NCI-H2171 treated with DMSO at 0.1 percent for 48 hours (cell line): ENCODE results near the gene PTPN1.

ENCODE experiments used
- DNase-seq: peaks from one replicate; lab custom pipeline; 2025; lab: John Stamatoyannopoulos, UW

PTPN1 gene

DNA sequence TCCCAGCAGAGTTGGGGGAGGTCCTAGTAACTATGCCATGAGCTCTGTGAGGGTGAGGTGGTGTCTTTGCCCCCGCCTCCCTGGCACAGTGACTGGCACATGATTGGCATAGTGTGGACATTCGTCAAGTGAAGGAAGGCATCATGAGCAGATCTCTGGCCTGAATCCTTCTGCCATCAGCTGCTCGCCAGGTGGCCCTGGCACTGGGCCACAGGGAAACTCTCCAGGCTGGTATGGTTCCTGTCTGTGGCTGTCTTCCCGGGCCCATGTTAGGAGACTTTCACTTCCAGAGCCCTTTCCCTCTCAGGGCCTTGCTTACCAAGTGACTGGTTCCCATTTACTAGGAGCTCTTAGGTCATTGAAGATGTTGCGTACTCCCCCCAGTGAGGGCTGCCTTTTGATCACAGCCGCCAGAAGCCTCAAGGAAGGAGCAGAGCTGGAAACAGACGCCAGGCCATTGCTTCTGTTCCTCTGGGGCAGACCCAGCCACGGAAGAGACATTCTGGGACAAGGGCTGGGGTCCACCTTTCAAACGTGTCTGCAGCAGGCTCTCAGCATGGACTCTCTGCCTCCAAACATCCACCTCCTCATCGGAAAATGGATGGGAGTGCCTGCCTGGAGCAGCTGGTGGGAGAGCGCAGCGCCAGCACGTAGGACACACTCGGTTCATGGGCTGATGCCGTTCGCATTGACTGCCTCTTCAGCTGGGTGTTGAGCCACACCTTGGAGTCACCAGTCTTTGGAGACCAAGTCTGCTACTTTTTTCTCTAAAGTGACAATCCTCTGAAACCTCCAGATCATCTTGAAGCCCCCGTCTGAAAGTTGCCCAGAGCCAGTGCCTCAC is 67.2 kb downstream of the PTPN1 start:
- peak; percentile 36 for DNase-seq

DNA sequence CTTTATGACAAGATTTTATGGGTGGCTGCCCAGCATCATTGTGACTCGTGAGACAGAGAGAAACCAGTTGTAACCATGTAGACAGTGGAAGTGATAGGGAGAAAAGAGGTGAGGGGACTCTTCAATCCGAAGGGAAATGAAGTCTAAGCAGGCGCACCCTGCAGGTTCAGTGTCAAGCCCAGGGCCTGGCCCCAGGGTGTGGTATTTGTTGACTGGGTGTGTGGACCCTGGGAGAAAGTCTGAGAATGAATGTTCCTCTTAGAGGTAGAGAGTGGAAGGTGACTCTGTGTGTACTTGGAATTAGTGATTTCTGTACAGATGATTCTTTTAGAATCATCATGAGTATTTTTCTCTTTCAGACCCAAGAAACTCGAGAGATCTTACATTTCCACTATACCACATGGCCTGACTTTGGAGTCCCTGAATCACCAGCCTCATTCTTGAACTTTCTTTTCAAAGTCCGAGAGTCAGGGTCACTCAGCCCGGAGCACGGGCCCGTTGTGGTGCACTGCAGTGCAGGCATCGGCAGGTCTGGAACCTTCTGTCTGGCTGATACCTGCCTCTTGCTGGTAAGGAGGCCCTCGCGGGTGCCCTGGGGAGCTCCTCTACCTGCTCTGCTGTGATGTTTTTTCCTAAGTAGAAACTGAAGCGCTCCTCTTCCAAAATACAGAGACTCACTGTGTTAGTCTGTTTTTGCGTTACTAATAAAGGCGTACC is 68.0 kb downstream of the PTPN1 start:
- no peak for DNase-seq

DNA sequence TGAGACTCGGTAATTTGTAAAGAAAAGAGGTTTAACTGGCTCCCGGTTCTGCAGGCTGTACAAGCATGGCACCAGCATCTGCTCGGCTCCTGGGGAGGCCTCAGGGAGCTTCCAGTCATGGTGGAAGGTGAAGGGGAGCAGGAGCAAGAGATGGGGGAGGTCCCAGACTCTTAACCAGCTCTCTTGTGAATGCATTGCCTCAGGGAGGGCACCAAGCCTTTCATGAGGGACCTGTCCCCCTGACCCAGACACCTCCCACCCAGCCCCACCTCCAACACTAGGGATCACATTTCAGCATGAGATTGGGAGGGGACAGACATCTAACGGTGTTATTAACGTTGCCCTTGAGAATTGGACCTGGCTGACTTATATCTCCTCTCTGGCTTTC is 68.6 kb downstream of the PTPN1 start:
- no peak for DNase-seq

DNA sequence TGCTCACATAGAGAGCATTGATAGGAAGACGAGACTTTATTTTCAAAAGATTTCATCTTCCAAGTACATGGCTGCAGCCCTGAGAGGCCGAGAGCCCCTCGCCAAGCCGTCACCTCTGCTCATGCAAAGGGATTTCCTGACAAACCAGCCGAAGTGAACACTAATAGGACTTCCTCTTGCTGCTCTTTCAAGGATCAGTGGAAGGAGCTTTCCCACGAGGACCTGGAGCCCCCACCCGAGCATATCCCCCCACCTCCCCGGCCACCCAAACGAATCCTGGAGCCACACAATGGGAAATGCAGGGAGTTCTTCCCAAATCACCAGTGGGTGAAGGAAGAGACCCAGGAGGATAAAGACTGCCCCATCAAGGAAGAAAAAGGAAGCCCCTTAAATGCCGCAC is 69.3 kb downstream of the PTPN1 start:
- DNase-seq = no peak

DNA sequence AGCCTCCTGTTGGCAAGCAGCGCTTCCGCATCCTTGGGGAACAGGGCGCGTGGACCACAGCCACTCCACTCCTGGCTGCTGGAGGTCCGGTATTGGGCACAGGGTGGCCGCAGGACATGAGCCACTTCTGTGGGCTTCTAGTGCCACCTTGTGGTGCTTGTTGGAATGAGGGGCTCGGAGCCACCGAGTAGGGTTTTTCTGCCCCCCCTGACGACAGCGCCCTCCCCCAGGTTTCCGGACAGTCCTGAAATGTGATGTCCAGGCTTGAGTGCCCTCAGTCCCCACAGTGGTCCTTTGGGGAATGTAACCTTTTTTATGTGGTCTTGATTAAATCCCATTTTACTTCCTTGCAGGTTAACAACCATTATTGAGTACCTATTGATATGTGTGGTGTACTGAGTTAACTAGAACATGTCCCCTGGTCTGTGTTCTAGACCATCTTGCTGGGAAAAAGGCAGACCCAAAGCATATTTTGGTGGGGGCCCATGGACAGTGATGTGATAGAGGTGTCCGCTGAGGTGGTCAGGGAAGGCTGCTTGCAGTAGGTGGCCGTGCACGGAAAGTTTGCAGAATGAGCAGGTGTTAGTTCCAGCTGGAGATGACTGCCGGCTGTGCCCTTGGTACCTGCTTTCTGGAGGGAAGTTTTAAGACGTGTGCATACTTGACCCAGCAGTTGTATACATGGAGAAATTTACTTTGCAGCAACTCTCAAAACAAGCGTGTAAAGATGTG is 70.0 kb downstream of the PTPN1 start:
- DNase-seq = no peak

DNA sequence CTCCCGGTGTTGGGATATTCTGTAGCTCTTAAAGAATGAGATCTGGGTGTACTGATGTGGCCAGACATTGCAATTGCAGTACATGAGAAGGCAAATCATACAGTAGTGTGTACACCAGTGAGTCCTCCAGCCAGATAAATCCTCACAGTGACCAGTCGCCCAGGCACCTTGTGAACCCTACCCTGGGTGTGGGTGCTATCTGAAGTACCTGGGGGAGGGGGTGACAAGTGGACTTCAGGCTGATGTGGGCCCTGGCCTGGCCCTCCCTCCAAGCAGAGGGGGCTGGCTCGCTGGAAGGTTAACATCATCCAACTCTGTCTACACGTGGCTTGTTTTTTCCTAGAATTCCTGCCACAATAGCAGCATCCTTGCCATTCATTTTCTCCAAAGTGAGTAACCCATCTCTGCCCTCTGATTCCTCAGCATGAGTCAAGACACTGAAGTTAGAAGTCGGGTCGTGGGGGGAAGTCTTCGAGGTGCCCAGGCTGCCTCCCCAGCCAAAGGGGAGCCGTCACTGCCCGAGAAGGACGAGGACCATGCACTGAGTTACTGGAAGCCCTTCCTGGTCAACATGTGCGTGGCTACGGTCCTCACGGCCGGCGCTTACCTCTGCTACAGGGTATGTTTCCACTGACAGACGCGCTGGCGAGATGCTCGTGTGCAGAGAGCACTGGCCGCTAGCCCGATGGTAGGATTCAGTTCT is 70.8 kb downstream of the PTPN1 start:
- no peak for DNase-seq

DNA sequence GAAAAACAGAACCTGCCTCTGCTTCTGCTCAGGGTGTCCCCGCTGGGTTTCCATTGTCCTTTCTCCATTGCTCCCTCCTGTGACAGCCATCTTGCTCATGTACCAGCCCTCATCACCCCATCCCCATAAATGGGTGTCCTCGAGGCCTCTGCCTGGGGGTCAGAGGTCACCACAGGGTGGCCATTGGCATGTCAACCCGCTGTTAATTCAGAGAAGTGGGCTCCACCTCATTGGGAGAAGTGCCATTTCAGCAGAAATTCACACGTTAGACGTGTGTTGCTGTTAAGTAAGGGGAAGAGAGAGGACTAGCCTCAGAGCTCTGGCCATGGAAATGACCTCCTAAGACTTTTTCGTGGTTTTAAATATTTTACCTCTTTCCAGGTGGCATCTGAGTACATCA is 71.9 kb downstream of the PTPN1 start:
- no peak for DNase-seq

DNA sequence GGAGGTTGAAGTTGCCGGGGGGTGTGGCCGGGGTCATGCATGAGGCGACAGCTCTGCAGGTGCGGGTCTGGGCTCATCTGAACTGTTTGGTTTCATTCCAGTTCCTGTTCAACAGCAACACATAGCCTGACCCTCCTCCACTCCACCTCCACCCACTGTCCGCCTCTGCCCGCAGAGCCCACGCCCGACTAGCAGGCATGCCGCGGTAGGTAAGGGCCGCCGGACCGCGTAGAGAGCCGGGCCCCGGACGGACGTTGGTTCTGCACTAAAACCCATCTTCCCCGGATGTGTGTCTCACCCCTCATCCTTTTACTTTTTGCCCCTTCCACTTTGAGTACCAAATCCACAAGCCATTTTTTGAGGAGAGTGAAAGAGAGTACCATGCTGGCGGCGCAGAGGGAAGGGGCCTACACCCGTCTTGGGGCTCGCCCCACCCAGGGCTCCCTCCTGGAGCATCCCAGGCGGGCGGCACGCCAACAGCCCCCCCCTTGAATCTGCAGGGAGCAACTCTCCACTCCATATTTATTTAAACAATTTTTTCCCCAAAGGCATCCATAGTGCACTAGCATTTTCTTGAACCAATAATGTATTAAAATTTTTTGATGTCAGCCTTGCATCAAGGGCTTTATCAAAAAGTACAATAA is 72.5 kb downstream of the PTPN1 start:
- no peak for DNase-seq

DNA sequence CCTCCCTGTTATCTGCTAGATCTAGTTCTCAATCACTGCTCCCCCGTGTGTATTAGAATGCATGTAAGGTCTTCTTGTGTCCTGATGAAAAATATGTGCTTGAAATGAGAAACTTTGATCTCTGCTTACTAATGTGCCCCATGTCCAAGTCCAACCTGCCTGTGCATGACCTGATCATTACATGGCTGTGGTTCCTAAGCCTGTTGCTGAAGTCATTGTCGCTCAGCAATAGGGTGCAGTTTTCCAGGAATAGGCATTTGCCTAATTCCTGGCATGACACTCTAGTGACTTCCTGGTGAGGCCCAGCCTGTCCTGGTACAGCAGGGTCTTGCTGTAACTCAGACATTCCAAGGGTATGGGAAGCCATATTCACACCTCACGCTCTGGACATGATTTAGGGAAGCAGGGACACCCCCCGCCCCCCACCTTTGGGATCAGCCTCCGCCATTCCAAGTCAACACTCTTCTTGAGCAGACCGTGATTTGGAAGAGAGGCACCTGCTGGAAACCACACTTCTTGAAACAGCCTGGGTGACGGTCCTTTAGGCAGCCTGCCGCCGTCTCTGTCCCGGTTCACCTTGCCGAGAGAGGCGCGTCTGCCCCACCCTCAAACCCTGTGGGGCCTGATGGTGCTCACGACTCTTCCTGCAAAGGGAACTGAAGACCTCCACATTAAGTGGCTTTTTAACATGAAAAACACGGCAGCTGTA is 73.4 kb downstream of the PTPN1 start:
- no peak for DNase-seq

DNA sequence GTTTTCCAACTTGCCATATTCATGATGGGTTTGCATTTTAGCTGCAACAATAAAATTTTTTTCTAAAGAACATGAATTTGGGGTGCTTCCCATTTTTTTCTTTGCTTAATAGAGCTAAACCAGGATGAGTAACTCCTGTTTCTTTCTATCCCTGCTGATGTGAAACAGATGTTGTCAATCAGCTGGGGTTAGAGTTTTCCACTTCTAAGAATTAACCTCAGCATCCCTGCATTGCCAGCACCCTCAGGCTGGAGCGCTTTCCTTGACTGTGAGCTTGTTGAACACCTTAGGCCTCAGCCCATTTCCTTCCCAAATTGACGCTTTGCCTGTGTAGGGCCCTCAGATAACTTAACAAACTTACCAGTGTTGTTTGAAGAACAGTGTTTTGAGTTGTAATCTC is 74.5 kb downstream of the PTPN1 start:
- DNase-seq = no peak

DNA sequence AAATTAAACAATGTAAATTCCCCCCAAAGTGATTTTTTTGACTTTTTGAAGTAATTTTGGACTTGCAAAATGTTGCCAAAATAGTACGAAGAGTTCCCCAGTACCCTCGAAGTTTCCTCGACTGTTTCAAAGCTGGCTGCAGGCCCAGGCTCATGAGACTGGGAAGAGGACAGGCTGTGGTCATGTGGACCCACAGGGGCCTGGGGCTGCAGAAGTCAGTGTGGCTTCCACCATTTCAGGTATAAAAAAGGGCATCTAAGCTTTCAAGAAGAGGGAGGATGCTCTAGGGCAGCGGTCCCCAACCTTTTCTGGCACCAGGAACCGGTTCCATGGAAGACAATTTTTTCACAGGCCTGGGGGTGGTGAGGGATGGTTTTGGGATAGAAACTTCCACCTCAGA is 75.0 kb downstream of the PTPN1 start:
- DNase-seq = no peak

DNA sequence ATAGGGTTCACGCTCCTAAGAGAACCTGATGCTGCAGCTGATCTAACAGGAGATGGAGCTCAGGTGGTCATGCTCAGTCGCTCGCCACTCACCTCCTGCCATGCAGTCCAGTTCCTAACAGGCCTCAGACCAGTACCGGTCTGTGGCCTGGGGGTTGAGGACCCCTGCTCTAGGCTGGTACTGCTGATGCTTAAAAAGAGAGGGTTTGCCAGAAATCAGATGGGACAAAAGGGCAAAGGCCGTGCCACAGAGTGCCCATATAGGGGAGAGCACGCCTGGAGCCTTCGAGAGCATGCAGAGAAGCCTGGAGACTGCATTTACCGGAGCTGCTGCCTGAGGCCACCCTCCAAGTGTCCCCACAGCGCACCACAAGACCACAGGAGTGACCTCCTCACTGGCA is 75.5 kb downstream of the PTPN1 start:
- DNase-seq = no peak

DNA sequence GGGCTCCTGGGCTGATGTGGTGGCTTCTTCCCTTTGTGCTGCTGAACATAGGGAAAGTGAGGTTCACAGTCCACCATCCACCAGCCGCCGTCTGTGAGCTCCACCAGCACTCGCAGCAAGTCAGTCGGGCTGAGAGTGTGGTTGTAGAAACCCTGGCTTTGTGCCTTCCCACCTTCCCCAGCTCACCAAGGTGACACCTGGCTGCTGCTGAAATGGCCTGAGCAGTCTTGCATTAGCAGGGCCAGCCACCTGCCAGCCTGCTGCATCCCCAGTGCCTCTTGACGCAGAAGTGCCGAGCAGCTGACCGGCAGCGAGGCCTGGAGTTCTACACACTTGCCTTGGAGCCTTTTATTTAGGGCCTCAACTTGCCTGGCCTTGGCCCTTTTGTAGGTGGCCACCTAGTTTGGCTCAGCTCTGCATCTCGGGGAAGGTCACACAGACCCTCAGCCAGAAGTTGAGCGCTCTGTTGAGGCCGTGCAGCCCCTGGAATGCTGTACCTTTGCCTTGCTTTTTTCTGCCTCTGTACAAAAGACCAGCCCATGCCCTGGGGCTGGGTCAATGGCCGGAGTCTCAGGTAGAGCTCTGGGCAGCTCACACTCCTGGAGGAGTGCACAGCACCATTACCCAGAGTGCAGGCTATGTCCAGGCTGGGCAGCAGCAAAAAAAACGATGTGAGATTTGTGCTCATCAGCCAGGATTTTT is 76.5 kb downstream of the PTPN1 start:
- no peak for DNase-seq

DNA sequence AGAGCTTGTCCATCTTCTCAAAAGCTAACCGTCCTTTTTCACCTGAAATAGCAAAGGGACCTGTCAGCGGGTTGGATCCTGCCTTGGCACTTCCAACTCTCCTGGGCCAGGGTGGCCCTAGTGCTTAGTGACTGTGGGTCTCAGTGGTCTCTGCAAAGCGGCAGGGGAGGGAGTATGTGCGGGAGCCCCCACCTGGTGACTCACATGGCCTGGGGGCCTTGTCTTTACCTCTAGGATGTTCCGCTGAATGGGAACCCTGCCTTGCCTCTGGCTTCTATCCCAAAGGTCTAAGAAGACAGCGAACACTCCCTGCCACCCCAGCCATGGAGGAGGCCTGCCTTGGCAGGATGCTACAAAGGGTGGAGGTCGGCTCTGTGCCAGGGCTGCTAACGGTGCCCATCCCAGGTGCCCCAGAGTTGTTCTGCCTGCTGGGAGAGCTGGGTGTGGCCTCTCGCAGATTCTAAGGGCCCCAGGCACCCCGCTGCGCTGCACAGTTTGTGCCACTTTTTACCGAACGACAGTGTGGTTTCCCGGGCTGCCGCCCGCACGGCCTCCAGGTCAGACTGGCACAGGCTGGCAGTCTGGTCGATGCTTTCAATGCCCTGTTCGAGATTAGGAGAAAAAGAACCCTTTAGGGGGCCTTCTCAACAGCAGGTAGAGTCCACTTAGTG is 77.2 kb downstream of the PTPN1 start:
- DNase-seq = peak; percentile 20

DNA sequence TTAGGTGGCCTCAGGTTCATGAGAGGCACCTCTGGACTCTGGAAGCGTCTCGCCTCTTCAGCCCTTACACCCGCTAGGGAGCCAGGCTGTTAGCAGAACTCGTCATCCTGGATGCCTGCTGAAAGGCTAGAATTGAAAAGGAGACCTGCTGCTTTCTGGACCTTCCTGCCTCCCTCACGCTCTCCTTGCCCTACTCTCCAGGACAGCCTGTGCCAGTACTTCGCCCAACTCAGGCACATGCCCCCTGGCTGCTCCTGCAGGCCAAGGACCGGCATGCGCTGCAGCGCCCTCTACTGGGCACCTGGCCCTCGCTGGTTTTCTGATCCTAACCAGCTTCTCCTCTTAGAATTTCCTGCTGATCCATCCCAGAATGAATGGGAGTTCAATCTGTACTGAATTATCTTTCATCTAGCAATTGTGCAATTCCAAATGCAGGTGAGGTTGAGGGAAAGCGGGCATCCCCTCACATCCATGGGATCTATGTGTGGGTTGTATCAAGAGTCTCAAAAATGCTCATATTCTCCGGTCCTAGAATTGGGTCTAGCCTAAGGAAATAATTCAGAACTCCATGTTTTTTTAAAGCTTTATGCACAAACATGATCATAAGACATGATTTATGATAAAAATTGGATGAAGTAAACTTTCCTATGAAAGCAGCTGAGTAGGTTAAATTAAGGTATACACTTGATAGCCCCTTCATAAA is 78.0 kb downstream of the PTPN1 start:
- peak; percentile 49 for DNase-seq

DNA sequence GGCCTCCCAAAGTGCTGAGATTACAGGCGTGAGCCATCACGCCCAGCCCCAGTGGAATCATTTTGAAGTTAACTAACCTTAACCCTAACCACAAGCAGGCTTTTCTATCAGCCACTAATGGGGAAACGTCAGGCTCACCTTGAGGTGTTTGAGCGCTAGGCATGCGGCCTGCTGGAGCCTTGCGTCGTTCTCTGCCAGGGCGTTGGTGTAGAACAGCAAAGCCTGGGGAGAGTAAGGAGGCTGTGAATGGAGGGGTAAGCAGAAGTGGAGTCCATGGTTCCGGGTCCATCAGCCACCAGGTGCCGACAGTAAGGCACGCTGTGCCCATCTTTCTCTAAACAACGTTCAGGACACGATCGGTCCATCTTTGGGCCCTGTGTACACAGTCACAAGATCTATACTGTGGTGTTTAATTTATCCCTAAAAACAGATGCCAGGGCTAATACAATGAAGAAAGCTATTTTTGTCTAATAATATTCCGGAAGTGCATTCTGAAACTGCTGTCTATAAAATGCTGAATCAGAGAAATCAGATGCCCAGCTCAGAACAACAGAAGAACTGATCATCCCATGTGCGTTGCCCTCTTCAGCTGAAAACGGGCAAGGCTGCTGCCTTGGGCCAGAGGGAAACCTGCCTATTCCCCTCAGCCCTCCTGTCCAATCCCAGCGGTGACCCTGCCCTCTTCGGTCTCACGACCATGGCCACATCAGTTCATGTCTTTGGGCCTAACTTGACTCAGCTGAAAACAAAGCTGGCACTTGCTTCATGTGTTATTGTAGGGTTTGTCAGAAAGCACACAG is 79.6 kb downstream of the PTPN1 start:
- DNase-seq = no peak

DNA sequence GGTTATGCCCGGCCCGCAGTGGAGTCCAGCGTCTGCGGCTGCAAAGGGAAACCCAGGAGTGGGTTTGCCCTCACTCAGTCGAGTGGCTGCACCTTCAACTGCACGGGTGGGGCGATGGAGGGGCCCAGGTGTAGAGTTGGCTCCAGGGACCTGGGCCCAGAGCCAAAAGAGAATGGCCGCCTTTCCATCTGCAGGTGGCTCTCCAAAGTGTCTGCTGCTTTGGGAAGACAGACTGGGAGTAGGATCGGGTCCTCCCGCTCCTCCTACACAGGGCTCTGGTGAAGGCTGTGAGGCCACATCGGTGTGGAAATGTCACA is 80.1 kb downstream of the PTPN1 start:
- DNase-seq = peak; percentile 62

DNA sequence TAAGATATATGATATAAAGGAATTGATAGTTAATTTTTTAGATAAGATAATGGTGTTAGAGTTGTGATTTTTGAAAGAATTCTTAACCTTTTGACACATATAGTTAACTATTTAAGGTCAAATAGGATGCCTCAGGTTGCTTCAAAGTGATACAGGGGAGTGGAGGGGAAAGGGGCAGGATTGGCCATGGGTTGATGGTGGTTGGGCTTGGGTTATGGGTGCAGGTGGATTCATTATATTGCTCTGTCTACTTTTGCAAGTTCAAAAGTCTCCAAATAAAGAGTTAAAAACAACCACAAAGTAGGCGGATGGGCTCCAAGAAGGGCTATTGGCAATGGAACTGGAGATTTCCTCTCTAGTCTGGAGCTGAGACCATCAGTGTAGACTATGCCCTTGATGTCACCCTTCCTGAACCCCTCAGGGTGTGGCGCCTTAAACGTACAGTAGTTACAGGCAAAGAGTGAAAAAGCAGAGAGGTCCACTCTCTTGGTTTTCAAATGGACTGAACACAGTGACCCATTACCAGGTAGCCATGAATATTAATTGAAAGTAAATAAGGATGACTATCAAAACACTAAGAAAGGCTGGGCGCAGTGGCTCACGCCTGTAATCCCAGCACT is 81.2 kb downstream of the PTPN1 start:
- DNase-seq = no peak
